SJSA1 (cell line): ENCODE measurements around the gene TBPL2. TPM values are rescaled to one million over a fixed set of nuclear protein-coding genes. Genes with fewer than 3 reads are reported as not detected.

ENCODE experiments used
- total RNA-seq: library from RNA; depleted of rRNA; stranded (reverse); fragments of >200 nt; shearing (Covaris generic); gene quantifications from 2 replicates; pipeline ENCODE4 v1.2.3, GENCODE V29; 2014; rRNA removed

TBPL2 gene
- total RNA-seq, 1 experiment from 2014 or later, result not detected

Other genes starting within 250 kb of the TBPL2 start
- 67.7 and 83.1 TPM in 2 replicates for gene DLGAP5, start 249.0 kb downstream of the TBPL2 start, total RNA-seq
- 15.9 and 16.5 TPM in 2 replicates for gene FBXO34, start 169.2 kb downstream of the TBPL2 start, total RNA-seq
- 5.6 and 8.3 TPM in 2 replicates for gene ATG14, start 28.8 kb downstream of the TBPL2 start, total RNA-seq
- 247 and 293 TPM in 2 replicates for gene KTN1, start 139.6 kb upstream of the TBPL2 start, total RNA-seq